A549 (cell line): ENCODE measurements around the gene NME3. TPM values are rescaled to one million over a fixed set of nuclear protein-coding genes. Genes with fewer than 3 reads are reported as not detected.
"Not testable (repeated sequence)": the region's sequence is repeated elsewhere in the genome, so short reads cannot be mapped to it uniquely, and the experiment has no call there.

Source experiments
- ATAC-seq, 2 experiments: fragments of 200-7000 bp in 1 of 2; fragments of >200 bp in 1 of 2; cut with Nextera tagmentation in 1 of 2; cut with Tn5 transposase in 1 of 2; 3 replicates each; pipeline versions ENCODE4 v1.8.0 to v1.9.1; 2018 to 2020; ENCODE audit warnings: mild to moderate bottlenecking in 1 of 2, moderate library complexity in 1 of 2
- CTCF ChIA-PET: fragments of 300-600 bp; sonication (Branson Sonifier 250); formaldehyde crosslinking; extraction: SDS; loops from one replicate; lab custom pipeline; 2021; ENCODE audit warnings: antibody characterized with exemption, inconsistent platforms; lab: Yijun Ruan, JAX
- POLR2A ChIA-PET: fragments of 350-600 bp; formaldehyde crosslinking; extraction: SDS; loops from one replicate; lab custom pipeline; 2021; ENCODE audit warnings: antibody characterized with exemption, inconsistent platforms; lab: Yijun Ruan, JAX
- DNase-seq, 2 experiments: peaks; one replicate each; pipeline versions ENCODE4 v3.0.0 to v3.0.0-alpha.2; 2011 to 2016; ENCODE audit warnings: low read depth in 1 of 2, low spot score in 1 of 2
- FAIRE-seq: peaks from 2 replicates; lab custom pipeline; 2011; peaks lifted over from hg19 to GRCh38; lab: Jason Lieb, UNC
- H3K27ac ChIP-seq, 2 experiments: fragments of >200 bp; sonication (Bioruptor Twin); formaldehyde crosslinking; 3 replicates each; pipeline ENCODE4 v1.5.1; 2016 to 2017
- H3K4me1 ChIP-seq: fragments of >200 bp; sonication (Bioruptor Twin); formaldehyde crosslinking; 3 replicates; pipeline ENCODE4 v1.6.1; 2016
- H3K4me2 ChIP-seq: fragments of >200 bp; sonication (Bioruptor Twin); formaldehyde crosslinking; 3 replicates; pipeline ENCODE4 v1.6.1; 2016
- H3K4me3 ChIP-seq: fragments of >200 bp; sonication (Bioruptor Twin); formaldehyde crosslinking; 3 replicates; pipeline ENCODE4 v1.5.1; 2016
- H3K9me3 ChIP-seq: fragments of >200 bp; sonication (Bioruptor Twin); formaldehyde crosslinking; 3 replicates; pipeline ENCODE4 v1.6.1; 2016
- CBX2 ChIP-seq: fragments of 200-600 bp; sonication (generic); IDR thresholded peaks from 2 replicates; pipeline ENCODE4 v1.6.1; 2016; ENCODE audit warnings: low read depth, mild to moderate bottlenecking, borderline replicate concordance
- ESRRA ChIP-seq: fragments of 150-350 bp; IDR thresholded peaks from 2 replicates; pipeline ENCODE4 v1.6.1; 2014; ENCODE audit warnings: mild to moderate bottlenecking, low read length, borderline replicate concordance
- FOSL2 ChIP-seq, 2 experiments: fragments of 450-650 bp in 1 of 2; fragments of >200 bp in 1 of 2; sonication (Bioruptor Twin) in 1 of 2; formaldehyde crosslinking; IDR thresholded peaks; 2 replicates each; pipeline versions ENCODE4 v1.5.0 to v1.6.1; 2016 to 2020; ENCODE audit warnings: mild to moderate bottlenecking in 1 of 2, moderate library complexity in 1 of 2
- HMGXB4 ChIP-seq: fragments of 250-450 bp; sonication (Bioruptor Pico); IDR thresholded peaks from 2 replicates; pipeline ENCODE4 v1.5.0; 2021; ENCODE audit warnings: mild to moderate bottlenecking, moderate library complexity, borderline replicate concordance
- JUN ChIP-seq, 2 experiments: fragments of >200 bp; sonication (Bioruptor Twin); formaldehyde crosslinking; IDR thresholded peaks; 2 replicates in 1 of 2; 3 replicates in 1 of 2; pipeline ENCODE4 v1.6.1; 2016 to 2017
- KDM5A ChIP-seq: fragments of 200-600 bp; sonication (generic); IDR thresholded peaks from 2 replicates; pipeline ENCODE4 v1.6.1; 2016; ENCODE audit warnings: antibody characterized with exemption, mild to moderate bottlenecking
- NPAS2 ChIP-seq: fragments of 250-450 bp; sonication (Bioruptor Pico); IDR thresholded peaks from 2 replicates; pipeline ENCODE4 v1.8.0; 2022; ENCODE audit warnings: mild to moderate bottlenecking, moderate library complexity, borderline replicate concordance
- PBX3 ChIP-seq: IDR thresholded peaks from 2 replicates; pipeline ENCODE4 v1.6.1; 2012
- POLR2AphosphoS2 ChIP-seq: conservative IDR thresholded peaks from 2 replicates; pipeline ENCODE4 v1.6.1; 2012; ENCODE audit warnings: low read length, improper control_type of control experiment, inconsistent platforms
- REST ChIP-seq: fragments of 200-600 bp; sonication (generic); IDR thresholded peaks from 2 replicates; pipeline ENCODE4 v1.6.1; 2016; ENCODE audit warnings: antibody characterized with exemption, mild to moderate bottlenecking, moderate library complexity
- RFX5 ChIP-seq: fragments of 450-650 bp; IDR thresholded peaks from 2 replicates; pipeline ENCODE4 v1.7.1; 2014; ENCODE audit warnings: antibody characterized with exemption, mild to moderate bottlenecking, moderate library complexity
- RNF2 ChIP-seq: fragments of 200-600 bp; sonication (generic); IDR thresholded peaks from 2 replicates; pipeline ENCODE4 v1.6.1; 2016; ENCODE audit warnings: low read depth, mild to moderate bottlenecking, antibody characterized with exemption, moderate library complexity, borderline replicate concordance
- TFCP2L1 ChIP-seq: fragments of 250-450 bp; sonication (Bioruptor Pico); IDR thresholded peaks from 2 replicates; pipeline ENCODE4 v1.5.0; 2021; ENCODE audit warnings: mild to moderate bottlenecking
- USF2 ChIP-seq: fragments of 450-650 bp; IDR thresholded peaks from 2 replicates; pipeline ENCODE4 v1.6.1; 2014; ENCODE audit warnings: antibody characterized with exemption
- ZNF302 ChIP-seq: fragments of 250-450 bp; sonication (Bioruptor Pico); IDR thresholded peaks from 2 replicates; pipeline ENCODE4 v1.9.0; 2021; ENCODE audit warnings: inconsistent platforms, mild to moderate bottlenecking, moderate library complexity
- ZSCAN20 ChIP-seq: fragments of 250-450 bp; sonication (Bioruptor Pico); IDR thresholded peaks from 2 replicates; pipeline ENCODE4 v1.8.0; 2022; ENCODE audit warnings: mild to moderate bottlenecking, moderate library complexity
- WGBS: methylation state at CpG from one replicate; pipeline ENCODE4 v1.1.6; 2017; ENCODE audit errors: missing lambda C conversion rate; 5-methylcytosine and 5-hydroxymethylcytosine counted together
- polyA plus RNA-seq, 4 experiments: library from polyadenylated mRNA; depleted of rRNA in 3 of 4; stranded (reverse); fragments of >200 nt; fragmentation: RNase III in 1 of 4; extraction: RNeasy Plus Mini Kit Qiagen cat#74134 plus additional on column Dnase treatment in 1 of 4; gene quantifications; 2 replicates in 3 of 4; 3 replicates in 1 of 4; pipeline ENCODE4 v1.2.3, GENCODE V29; 2011 to 2017

The NME3 gene
- polyA plus RNA-seq, 2 of the 4 experiments (the other 2 are of a cell fraction) = 15.2 to 49.9 TPM

GRCh38 chr16:1807626-1808025 is 36.3 kb upstream of the NME3 start:
- DNase-seq (no peak), ATAC-seq (no peak), FAIRE-seq (no peak)
- peaks cover 4% of the 10 kb centered on the region; the same call in 1 of the 3 replicates for H3K4me1 ChIP-seq
- TF ChIP-seq REST = no peak
- TF ChIP-seq RNF2 = no peak
- TF ChIP-seq USF2 = no peak
- TF ChIP-seq FOSL2 (IDR thresholded peaks at IDR 0.05) = no peak
- TF ChIP-seq FOSL2 (CRISPR knock-in tag; IDR thresholded peaks at IDR 0.05) = no peak
- no peaks in the 10 kb centered on the region for H3K9me3 ChIP-seq
- H3K4me2 ChIP-seq = no peak overlapping the region
- H3K27ac ChIP-seq = no peak overlapping the region
- no peak overlapping the region for H3K4me3 ChIP-seq
- 86% methylated on average over 9 of the region's 10 CpGs for WGBS
- POLR2A ChIA-PET = no interaction called here
- CTCF ChIA-PET = interaction anchor here (1.6 kb wide), 1 partner anchor 20 kb away, joined by 4 read pairs; the partner anchor contains the start of genes FAHD1 and HAGH

GRCh38 chr16:1800701-1801100 is 29.4 kb upstream of the NME3 start:
- ATAC-seq (no peak), DNase-seq (no peak), FAIRE-seq (no peak)
- ChIA-PET POLR2A (no interaction called here), CTCF (interaction anchor here (1.0 to 2.1 kb wide), 2 partner anchors 12 to 40 kb away, joined by 3 to 15 read pairs; no protein-coding TSS in a partner anchor)
- Histone ChIP-seq H3K27ac (no peak overlapping the region), H3K9me3 (peaks cover 21% of the 10 kb centered on the region; the same call in 2 of the 3 replicates), H3K4me3 (no peak overlapping the region), H3K4me2 (no peak overlapping the region), H3K4me1 (no peaks in the 10 kb centered on the region)
- TF ChIP-seq NPAS2 (CRISPR knock-in tag) (no peak), HMGXB4 (CRISPR knock-in tag) (no peak), TFCP2L1 (CRISPR knock-in tag) (no peak), ZSCAN20 (CRISPR knock-in tag) (no peak), JUN (IDR thresholded peaks at IDR 0.05) (no peak), PBX3 (no peak), KDM5A (no peak), CBX2 (no peak), RFX5 (no peak), ZNF302 (CRISPR knock-in tag) (no peak), POLR2AphosphoS2 (no peak), ESRRA (no peak), USF2 (no peak)
- WGBS = 84% methylated on average over 10 of the region's 10 CpGs

GRCh38 chr16:1799263-1799662 is 27.9 kb upstream of the NME3 start:
- H3K4me2 ChIP-seq, H3K4me3 ChIP-seq, FAIRE-seq, H3K27ac ChIP-seq, DNase-seq, H3K4me1 ChIP-seq, POLR2A ChIA-PET, ATAC-seq: not testable (repeated sequence)
- peaks cover 21% of the 10 kb centered on the region; the same call in 2 of the 3 replicates for H3K9me3 ChIP-seq
- CTCF ChIA-PET = interaction anchor here (0.6 kb wide), 1 partner anchor 362 kb away, joined by 3 read pairs; no protein-coding TSS in a partner anchor
- WGBS = 60% methylated on average over 5 of the region's 5 CpGs
